D721Med (cell line): Measurements from ENCODE around the gene CEP120.
"Not testable (repeated sequence)": the region's sequence is repeated elsewhere in the genome, so short reads cannot be mapped to it uniquely, and the experiment has no call there.

ENCODE experiments used
- DNase-seq: peaks from one replicate; pipeline ENCODE4 v3.0.0; 2011; ENCODE audit warnings: low spot score; ENCODE audit not compliant: insufficient read length
- FAIRE-seq: peaks from 2 replicates; lab custom pipeline; 2011; peaks lifted over from hg19 to GRCh38; lab: Jason Lieb, UNC
- TF ChIP-seq, protein P1 (sequence below): IDR thresholded peaks from 2 replicates; pipeline ENCODE4 v1.5.1; 2012; ENCODE audit warnings: mild to moderate bottlenecking, control low read depth; ENCODE audit not compliant: insufficient read depth; ENCODE audit errors: missing control alignments

The CEP120 gene

DNA sequence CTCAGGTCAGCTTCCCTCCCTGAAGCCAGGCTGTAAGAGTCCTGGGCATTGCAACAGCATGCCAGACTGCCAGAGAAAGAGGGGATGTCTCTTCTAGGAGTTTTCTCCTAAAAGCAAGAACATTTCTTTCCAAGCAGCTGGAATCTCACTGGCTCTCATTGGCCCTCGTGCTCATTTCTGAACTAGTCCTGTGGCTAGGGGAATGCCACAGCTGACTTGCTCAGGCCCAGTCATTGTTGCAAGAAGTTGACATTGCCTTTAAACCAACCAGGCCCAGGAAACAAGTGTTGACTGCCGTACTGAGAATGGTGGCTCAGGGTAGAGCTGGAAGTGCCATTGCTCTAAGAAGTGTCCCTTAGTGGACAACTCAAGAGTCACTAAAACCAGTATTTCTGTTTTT is 15.0 kb upstream of the CEP120 start:
- TF ChIP-seq, protein P1, sequence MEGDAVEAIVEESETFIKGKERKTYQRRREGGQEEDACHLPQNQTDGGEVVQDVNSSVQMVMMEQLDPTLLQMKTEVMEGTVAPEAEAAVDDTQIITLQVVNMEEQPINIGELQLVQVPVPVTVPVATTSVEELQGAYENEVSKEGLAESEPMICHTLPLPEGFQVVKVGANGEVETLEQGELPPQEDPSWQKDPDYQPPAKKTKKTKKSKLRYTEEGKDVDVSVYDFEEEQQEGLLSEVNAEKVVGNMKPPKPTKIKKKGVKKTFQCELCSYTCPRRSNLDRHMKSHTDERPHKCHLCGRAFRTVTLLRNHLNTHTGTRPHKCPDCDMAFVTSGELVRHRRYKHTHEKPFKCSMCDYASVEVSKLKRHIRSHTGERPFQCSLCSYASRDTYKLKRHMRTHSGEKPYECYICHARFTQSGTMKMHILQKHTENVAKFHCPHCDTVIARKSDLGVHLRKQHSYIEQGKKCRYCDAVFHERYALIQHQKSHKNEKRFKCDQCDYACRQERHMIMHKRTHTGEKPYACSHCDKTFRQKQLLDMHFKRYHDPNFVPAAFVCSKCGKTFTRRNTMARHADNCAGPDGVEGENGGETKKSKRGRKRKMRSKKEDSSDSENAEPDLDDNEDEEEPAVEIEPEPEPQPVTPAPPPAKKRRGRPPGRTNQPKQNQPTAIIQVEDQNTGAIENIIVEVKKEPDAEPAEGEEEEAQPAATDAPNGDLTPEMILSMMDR, result no peak
- FAIRE-seq (no peak), DNase-seq (no peak)

DNA sequence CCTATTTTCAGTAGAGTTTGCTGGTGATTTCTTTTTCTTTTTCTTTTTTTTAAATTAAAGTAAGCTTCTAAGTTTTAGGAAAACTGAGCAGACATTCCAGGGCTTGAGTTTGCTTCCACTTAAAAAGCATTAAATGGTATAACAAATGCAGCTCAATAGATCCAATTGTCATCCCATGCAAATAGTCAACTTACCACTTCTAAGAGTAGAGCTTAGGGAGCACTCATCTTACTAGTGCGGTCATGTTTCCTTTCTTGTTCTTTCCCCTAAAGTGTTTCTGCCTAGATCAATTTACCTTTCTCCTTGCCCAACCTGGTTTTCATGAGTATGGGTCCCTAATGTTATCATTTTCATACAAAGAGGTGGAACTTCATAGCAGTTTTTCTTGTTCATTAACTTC is 13.0 kb upstream of the CEP120 start:
- no peak for FAIRE-seq
- TF ChIP-seq, protein P1, result no peak
- DNase-seq, result no peak

DNA sequence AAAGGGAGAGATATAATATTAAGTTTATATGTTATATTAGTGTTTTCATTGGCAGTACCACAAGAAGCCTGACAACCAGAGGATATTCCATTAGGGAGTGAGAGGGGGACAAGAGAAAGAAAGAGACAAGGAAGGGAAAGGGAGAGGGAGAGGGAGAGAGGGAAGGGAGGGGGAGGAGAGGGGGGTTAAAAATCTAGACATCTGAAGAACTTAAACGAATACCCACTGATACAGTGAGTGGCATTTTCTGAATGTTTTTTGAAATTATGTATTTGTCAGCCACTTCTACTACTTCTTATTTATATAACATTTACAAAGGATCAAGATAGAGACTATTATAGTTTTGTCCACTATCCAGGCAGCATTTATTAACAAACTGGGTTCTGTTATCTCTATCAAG is 11.6 kb upstream of the CEP120 start:
- TF ChIP-seq, protein P1, result no peak
- DNase-seq (no peak), FAIRE-seq (no peak)

DNA sequence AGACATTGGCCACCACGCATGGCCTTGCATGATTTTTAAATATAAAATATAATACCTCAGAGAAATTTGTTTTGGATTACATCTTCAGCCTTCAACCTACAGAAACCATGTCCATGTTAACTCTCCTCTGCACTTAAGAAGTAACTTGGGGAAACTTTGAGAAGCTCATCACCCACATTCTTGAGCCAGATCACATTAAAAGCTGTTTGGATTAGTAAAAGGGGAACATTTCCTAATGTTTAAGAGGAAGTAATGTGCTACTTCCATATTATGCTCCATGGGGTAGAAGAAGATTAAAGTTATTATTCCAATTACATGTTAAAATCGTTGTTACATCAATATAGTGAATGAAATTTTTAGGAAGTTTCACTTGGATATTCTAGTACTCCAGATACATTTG is 10.4 kb upstream of the CEP120 start:
- FAIRE-seq (no peak), DNase-seq (no peak)
- TF ChIP-seq, protein P1, result no peak

DNA sequence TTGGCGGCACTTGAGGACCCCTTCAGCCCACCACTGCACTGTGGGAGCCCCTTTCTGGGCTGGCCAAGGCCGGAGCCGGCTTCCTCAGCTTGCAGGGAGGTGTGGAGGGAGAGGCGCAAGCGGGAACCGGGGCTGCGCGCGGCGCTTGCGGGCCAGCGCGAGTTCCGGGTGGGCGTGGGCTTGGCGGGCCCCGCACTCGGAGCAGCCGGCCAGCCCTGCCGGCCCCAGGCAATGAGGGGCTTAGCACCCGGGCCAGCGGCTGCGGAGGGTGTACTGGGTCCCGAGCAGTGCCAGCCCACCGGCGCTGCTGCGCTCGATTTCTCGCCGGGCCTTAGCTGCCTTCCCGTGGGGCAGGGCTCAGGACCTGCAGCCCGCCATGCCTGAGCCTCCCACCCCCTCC is 7.2 kb upstream of the CEP120 start:
- not testable (repeated sequence) for DNase-seq, FAIRE-seq

DNA sequence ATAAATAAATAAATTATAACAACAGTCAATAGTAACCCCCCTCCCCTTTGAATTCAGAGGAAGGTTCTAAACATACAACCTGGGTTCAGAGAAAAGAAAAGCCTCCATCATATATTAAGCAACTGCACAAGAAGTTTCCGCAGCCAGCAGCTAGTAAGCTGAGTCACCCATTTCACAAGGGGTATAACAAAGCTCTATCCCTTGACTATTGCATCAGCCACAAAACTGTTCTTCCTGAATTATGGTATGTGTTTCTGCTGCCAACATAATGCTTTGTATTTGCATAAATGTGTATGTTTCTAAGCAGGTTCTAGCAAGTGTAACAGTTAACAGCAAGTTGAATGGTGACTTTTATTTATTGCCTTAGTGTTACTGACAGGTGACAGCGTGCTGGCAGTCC is 6.8 kb upstream of the CEP120 start:
- DNase-seq (no peak), FAIRE-seq (no peak)
- TF ChIP-seq, protein P1, result no peak

DNA sequence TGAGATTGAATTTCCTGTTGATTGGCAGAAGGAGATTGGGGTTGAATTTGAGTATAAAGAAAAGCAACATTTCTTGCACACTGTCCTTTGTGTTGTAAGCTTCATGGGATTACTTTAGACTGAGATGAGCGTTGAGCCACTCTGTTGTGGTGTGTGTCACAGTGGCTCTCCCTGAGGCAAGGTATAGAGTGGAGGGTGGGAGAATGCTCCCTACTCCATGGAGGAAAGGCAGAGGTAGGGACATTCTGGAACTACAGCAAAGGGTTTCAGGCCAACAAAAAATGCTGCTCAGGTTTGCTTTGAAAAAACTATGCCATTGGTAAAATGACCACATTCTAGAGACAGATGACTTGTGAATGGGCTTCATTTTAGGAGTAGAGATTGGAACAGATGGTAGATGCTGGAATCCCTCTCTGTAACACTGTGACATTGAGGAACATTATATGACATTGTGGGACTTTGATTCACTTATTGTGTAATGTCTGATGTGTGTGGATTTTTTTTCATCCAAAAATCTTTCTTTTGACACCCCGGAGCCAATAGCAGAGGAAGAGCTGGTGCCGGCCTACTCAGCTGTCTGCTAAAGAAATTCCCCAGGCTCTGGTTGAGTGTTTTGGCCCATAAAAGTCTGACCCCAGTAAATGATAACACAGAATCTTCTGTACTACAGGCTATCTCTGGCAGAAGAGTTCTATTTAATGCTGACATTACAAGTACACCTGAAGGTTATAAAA is 6.2 kb upstream of the CEP120 start:
- TF ChIP-seq, protein P1, result no peak
- FAIRE-seq (no peak), DNase-seq (no peak)
